ENCODE measurements around the gene IFNG.

DNA sequence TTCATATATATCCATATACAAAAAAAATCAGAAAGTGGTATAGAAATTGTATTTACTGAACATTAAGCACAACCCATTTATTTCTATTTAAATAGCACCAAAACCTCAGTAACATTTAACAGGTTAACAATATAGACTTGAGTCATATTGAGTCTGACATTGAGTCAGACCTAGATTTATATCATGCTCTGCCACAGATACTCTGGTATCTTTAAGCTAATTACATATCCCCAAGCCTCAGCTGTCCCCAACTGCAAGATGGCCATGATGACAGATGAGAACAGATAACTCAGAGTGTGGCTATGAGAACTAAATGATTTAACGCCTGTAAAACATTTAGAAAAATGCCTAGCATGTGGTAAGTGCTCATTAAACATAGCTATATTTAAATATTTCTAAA lies 40.3 kb downstream of the IFNG start:
- TF ChIP-seq, protein P1, sequence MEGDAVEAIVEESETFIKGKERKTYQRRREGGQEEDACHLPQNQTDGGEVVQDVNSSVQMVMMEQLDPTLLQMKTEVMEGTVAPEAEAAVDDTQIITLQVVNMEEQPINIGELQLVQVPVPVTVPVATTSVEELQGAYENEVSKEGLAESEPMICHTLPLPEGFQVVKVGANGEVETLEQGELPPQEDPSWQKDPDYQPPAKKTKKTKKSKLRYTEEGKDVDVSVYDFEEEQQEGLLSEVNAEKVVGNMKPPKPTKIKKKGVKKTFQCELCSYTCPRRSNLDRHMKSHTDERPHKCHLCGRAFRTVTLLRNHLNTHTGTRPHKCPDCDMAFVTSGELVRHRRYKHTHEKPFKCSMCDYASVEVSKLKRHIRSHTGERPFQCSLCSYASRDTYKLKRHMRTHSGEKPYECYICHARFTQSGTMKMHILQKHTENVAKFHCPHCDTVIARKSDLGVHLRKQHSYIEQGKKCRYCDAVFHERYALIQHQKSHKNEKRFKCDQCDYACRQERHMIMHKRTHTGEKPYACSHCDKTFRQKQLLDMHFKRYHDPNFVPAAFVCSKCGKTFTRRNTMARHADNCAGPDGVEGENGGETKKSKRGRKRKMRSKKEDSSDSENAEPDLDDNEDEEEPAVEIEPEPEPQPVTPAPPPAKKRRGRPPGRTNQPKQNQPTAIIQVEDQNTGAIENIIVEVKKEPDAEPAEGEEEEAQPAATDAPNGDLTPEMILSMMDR (IDR thresholded peaks at IDR 0.05): no peak
- TF ChIP-seq POLR2A (IDR thresholded peaks at IDR 0.05): no peak
